T-cell (primary cell): ENCODE measurements around the gene CYB561D2. TPM values are rescaled to one million over a fixed set of nuclear protein-coding genes. Genes with fewer than 3 reads are reported as not detected.

Experiments used
- ATAC-seq, 4 experiments: fragments of 200-7000 bp in 3 of 4; fragments of 150-1000 bp in 1 of 4; cut with Tn5 transposase; replicated peaks in 1 of 4; 1 replicate in 3 of 4; 2 replicates in 1 of 4; pipeline ENCODE4 v1.10.0; 2021; ENCODE audit warnings: moderate library complexity in 3 of 4, mild to moderate bottlenecking in 2 of 4, moderate number of reproducible peaks in 1 of 4
- CTCF ChIA-PET, 2 donors: fragments of 300-600 bp; sonication (Branson Sonifier 250); formaldehyde crosslinking; loops; one replicate each; lab custom pipeline; 2022; ENCODE audit warnings: antibody characterized with exemption in 2 of 2; lab: Charles Lee
- POLR2A ChIA-PET, 2 donors: fragments of 300-600 bp; sonication (Branson Sonifier 250); formaldehyde crosslinking; loops; one replicate each; lab custom pipeline; 2022; ENCODE audit warnings: antibody characterized with exemption in 2 of 2; lab: Charles Lee
- DNase-seq, 35 experiments: peaks; one replicate each; pipeline versions ENCODE4 v3.0.0 to v3.0.0-alpha.2; 2013 to 2023
- H3K27ac ChIP-seq: one replicate; pipeline ENCODE4 v1.5.1; 2013; ENCODE audit warnings: low read length
- H3K27me3 ChIP-seq, 2 experiments: replicated peaks in 1 of 2; 1 replicate in 1 of 2; 2 replicates in 1 of 2; pipeline versions ENCODE4 v1.6.1 to v1.7.0; 2013; ENCODE audit warnings: low read length in 1 of 2, mixed read lengths in 1 of 2; ENCODE audit not compliant: control insufficient read depth in 2 of 2, insufficient read depth in 2 of 2; ENCODE audit errors: extremely low read depth in 1 of 2
- H3K36me3 ChIP-seq, 2 donors: 1 replicate in 1 of 2; 2 replicates in 1 of 2; pipeline versions ENCODE4 v1.6.1 to v1.7.0; 2013; ENCODE audit warnings: low read length in 1 of 2; ENCODE audit not compliant: control insufficient read depth in 2 of 2, insufficient read depth in 1 of 2; ENCODE audit errors: extremely low read depth in 1 of 2
- H3K4me1 ChIP-seq, 2 experiments: 1 replicate in 1 of 2; 2 replicates in 1 of 2; pipeline versions ENCODE4 v1.6.1 to v1.7.0; 2013; ENCODE audit warnings: low read length in 2 of 2, mixed read lengths in 1 of 2; ENCODE audit not compliant: insufficient read depth in 2 of 2, control insufficient read depth in 1 of 2; ENCODE audit errors: extremely low read depth in 1 of 2
- H3K4me3 ChIP-seq, 2 donors: 1 replicate in 1 of 2; 2 replicates in 1 of 2; pipeline versions ENCODE4 v1.5.1 to v1.7.0; 2013; ENCODE audit warnings: mild to moderate bottlenecking in 2 of 2, low read length in 1 of 2, moderate library complexity in 1 of 2; ENCODE audit not compliant: control insufficient read depth in 1 of 2; ENCODE audit errors: extremely low read depth in 1 of 2
- H3K9me3 ChIP-seq: 2 replicates; pipeline ENCODE4 v1.7.0; 2013
- H3K27ac Mint-ChIP-seq, 2 donors: one replicate each; pipeline ENCODE4 v1.8.0; 2020 to 2021; ENCODE audit warnings: mild to moderate bottlenecking in 2 of 2, mixed read lengths in 2 of 2
- H3K27me3 Mint-ChIP-seq, 2 donors: one replicate each; pipeline ENCODE4 v1.8.0; 2021 to 2022; ENCODE audit warnings: mixed read lengths in 2 of 2
- H3K36me3 Mint-ChIP-seq: one replicate; pipeline ENCODE4 v1.8.0; 2021; ENCODE audit warnings: mixed read lengths
- H3K4me1 Mint-ChIP-seq, 3 donors: one replicate each; pipeline ENCODE4 v1.8.0; 2020 to 2022; ENCODE audit warnings: mixed read lengths in 3 of 3, mild to moderate bottlenecking in 1 of 3
- H3K4me3 Mint-ChIP-seq, 3 donors: one replicate each; pipeline ENCODE4 v1.8.0; 2020 to 2022; ENCODE audit warnings: mild to moderate bottlenecking in 3 of 3, mixed read lengths in 3 of 3, moderate library complexity in 3 of 3
- H3K9me3 Mint-ChIP-seq, 3 donors: one replicate each; pipeline ENCODE4 v1.8.0; 2020 to 2022; ENCODE audit warnings: mixed read lengths in 3 of 3
- WGBS: methylation state at CpG from one replicate; pipeline ENCODE4 v1.1.5; 2013; ENCODE audit warnings: missing lambda C conversion rate; ENCODE audit not compliant: insufficient coverage; 5-methylcytosine and 5-hydroxymethylcytosine counted together
- total RNA-seq, 35 experiments: library from RNA in 6 of 35; stranded (reverse) in 6 of 35; fragments of 120-200 nt in 1 of 35; gene quantifications; one replicate each; pipeline versions ENCODE4 v1.2.1 to v1.2.4 and lab custom pipeline; 2013 to 2026

The CYB561D2 gene
- total RNA-seq, 5 donors from 2014 or later (not counting 1 experiment from before 2014, with no cell fraction given): 25.7 to 45.3 (median 32.7) TPM

GRCh38 chr3:50314342-50314741 is 36.3 kb upstream of the CYB561D2 start:
- ATAC-seq (no peak), DNase-seq (no peak)
- Mint-ChIP-seq H3K9me3 (no peaks in the 10 kb centered on the region), H3K36me3 (no peaks in the 10 kb centered on the region), H3K4me3 (no peak overlapping the region), H3K27me3 (no peaks in the 10 kb centered on the region), H3K4me1 (peaks cover 12 to 32% (median 24%) of the 10 kb centered on the region in 3 donors), H3K27ac (no peak overlapping the region)
- H3K36me3 ChIP-seq: no peaks in the 10 kb centered on the region
- ChIA-PET POLR2A (no interaction called here), CTCF (interaction anchor here in 1 of 2 donors (0.6 kb wide), 1 partner anchor 723 kb away, joined by 4 read pairs; no protein-coding TSS in a partner anchor)
- H3K27ac ChIP-seq: no peak overlapping the region
- peaks cover 0 to 38% of the 10 kb centered on the region in 2 experiments for H3K4me1 ChIP-seq
- WGBS: 93% methylated on average over 3 of the region's 3 CpGs
- no peak overlapping the region for H3K4me3 ChIP-seq
- H3K27me3 ChIP-seq: no peaks in the 10 kb centered on the region
- no peaks in the 10 kb centered on the region for H3K9me3 ChIP-seq

DNA sequence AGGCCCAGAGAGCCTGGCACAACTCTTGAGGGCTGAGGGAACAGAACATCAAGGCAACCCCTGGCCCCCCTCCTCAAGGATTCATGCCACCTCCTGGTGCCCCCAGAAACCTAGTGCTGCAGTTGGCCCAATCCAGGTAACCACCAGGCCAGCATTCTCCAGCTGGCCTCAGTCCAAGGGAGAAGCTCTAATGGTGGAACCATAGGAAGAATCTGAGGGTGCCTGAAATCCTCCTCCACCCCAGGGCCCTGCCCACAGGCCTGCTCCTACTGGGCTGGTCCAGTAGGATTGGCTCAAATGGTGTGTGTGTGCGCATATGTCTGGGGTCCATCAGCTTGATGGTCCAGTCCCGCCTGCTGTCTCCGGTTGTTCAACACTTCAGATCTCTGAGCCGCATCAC is 35.8 kb upstream of the CYB561D2 start:
- no peaks in the 10 kb centered on the region for H3K27me3 ChIP-seq
- Mint-ChIP-seq H3K4me1 (peaks cover 16 to 37% (median 28%) of the 10 kb centered on the region in 3 donors), H3K27ac (peak overlapping the region in 1 of 2 donors; percentile 76), H3K36me3 (no peaks in the 10 kb centered on the region), H3K27me3 (no peaks in the 10 kb centered on the region), H3K4me3 (no peak overlapping the region), H3K9me3 (no peaks in the 10 kb centered on the region)
- WGBS: 100% methylated on average over 3 of the region's 4 CpGs
- DNase-seq: no peak
- ChIA-PET POLR2A (interaction anchor here in 1 of 2 donors (0.6 kb wide), 1 partner anchor 535 kb away, joined by 3 read pairs; no protein-coding TSS in a partner anchor), CTCF (no interaction called here)
- no peaks in the 10 kb centered on the region for H3K9me3 ChIP-seq
- ATAC-seq: no peak
- H3K4me3 ChIP-seq: no peak overlapping the region
- H3K4me1 ChIP-seq: peaks cover 0 to 42% of the 10 kb centered on the region in 2 experiments
- H3K36me3 ChIP-seq: no peaks in the 10 kb centered on the region
- H3K27ac ChIP-seq: no peak overlapping the region

DNA sequence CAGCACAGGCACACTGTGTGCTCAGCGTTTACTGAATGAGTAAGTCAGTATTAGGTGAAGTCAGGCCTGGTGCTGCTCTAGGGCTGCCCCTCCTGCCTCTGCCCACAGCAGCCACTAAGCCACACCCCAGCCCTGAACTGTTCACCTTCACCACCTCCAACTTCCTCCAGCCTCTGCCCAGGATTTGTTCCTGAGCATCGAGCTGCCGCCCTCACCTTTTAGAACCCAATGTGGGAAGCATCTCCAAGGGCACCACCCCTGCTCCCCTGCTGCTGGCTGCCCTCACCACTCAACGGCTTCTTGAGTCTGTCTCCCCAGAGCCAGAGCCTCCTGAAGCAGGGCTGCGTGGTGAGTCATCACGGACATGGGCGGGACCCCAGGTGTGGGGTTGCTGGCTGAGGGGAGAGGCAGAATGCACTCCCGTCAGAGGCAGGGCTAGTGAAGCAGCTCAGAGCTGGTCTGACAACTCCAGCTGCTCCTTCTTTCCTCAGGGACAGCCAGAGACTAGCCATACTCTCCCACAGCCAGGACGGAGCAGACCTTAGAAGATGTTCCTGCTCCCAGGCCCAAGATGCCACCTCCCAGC is 33.9 kb upstream of the CYB561D2 start:
- ATAC-seq (peak; percentile 26 to 69 (median 62)), DNase-seq (peak in 33 of 35 experiments; percentile 25 to 77 (median 52))
- H3K9me3 Mint-ChIP-seq: no peaks in the 10 kb centered on the region
- Histone ChIP-seq H3K4me1 (peaks cover 5 to 57% of the 10 kb centered on the region in 2 experiments), H3K4me3 (peak overlapping the region in 1 of 2 donors; percentile 19), H3K9me3 (no peaks in the 10 kb centered on the region), H3K27ac (peak overlapping the region; percentile 63), H3K36me3 (no peaks in the 10 kb centered on the region), H3K27me3 (no peaks in the 10 kb centered on the region)
- no peaks in the 10 kb centered on the region for H3K27me3 Mint-ChIP-seq
- H3K36me3 Mint-ChIP-seq: no peaks in the 10 kb centered on the region
- WGBS: 33% methylated on average over 3 of the region's 9 CpGs
- peak overlapping the region; percentile 92 to 95 for H3K27ac Mint-ChIP-seq
- CTCF ChIA-PET: interaction anchor here in 1 of 2 donors (1.8 kb wide), 1 partner anchor 17 kb away, joined by 7 read pairs; the partner anchor contains the start of genes HYAL3 and NAA80
- H3K4me1 Mint-ChIP-seq: peaks cover 26 to 46% (median 37%) of the 10 kb centered on the region in 3 donors
- H3K4me3 Mint-ChIP-seq: peak overlapping the region; percentile 55 to 69 (median 61)
- POLR2A ChIA-PET: no interaction called here

DNA sequence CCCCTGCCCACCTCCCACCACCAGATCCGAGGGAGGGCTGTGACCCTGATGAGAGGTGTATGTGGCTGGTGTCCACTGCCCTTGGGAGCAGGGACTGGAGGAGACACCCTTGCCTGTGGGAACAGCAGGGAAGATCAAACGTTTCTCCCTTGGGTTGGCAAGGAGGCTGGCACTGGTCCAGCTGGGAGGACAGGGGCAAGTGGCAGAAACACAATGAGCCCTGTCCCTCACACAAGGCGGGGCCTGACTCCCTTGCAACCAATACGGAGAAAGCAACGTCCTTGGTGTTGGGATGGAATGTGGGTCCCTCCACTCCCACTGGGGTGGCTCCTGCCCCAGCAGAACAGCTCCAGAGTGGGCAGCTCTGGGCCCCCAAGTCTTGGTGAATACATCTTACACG is 33.4 kb upstream of the CYB561D2 start:
- Mint-ChIP-seq H3K27me3 (no peaks in the 10 kb centered on the region), H3K4me1 (peaks cover 26 to 46% (median 37%) of the 10 kb centered on the region in 3 donors)

GRCh38 chr3:50318163-50318562 is 32.5 kb upstream of the CYB561D2 start:
- H3K27me3 Mint-ChIP-seq: no peaks in the 10 kb centered on the region
- no peaks in the 10 kb centered on the region for H3K36me3 Mint-ChIP-seq
- peaks cover 6 to 68% of the 10 kb centered on the region in 2 experiments for H3K4me1 ChIP-seq
- H3K4me3 ChIP-seq: no peak overlapping the region
- H3K4me1 Mint-ChIP-seq: peaks cover 26 to 52% (median 37%) of the 10 kb centered on the region in 3 donors
- POLR2A ChIA-PET: interaction anchor here in 1 of 2 donors (0.6 kb wide), 1 partner anchor 11 kb away, joined by 3 read pairs; no protein-coding TSS in a partner anchor
- no peaks in the 10 kb centered on the region for H3K9me3 Mint-ChIP-seq
- CTCF ChIA-PET: interaction anchor here in 1 of 2 donors (0.7 to 1.8 kb wide), 2 partner anchors 19 kb away, joined by 3 to 7 read pairs; partner anchors contain the start of genes HYAL3 and NAA80
- DNase-seq (no peak), ATAC-seq (no peak)
- WGBS: 92% methylated on average over 10 of the region's 11 CpGs
- no peaks in the 10 kb centered on the region for H3K27me3 ChIP-seq
- no peaks in the 10 kb centered on the region for H3K36me3 ChIP-seq
- no peaks in the 10 kb centered on the region for H3K9me3 ChIP-seq
- no peak overlapping the region for H3K4me3 Mint-ChIP-seq
- no peak overlapping the region for H3K27ac ChIP-seq
- no peak overlapping the region for H3K27ac Mint-ChIP-seq

More for the DNA sequence above, 33.4 kb upstream of the CYB561D2 start:
- no peaks in the 10 kb centered on the region for H3K27me3 ChIP-seq
- Mint-ChIP-seq H3K36me3 (no peaks in the 10 kb centered on the region), H3K27ac (peak overlapping the region; percentile 92 to 95), H3K9me3 (no peaks in the 10 kb centered on the region), H3K4me3 (no peak overlapping the region)
- DNase-seq: no peak
- ChIA-PET CTCF (interaction anchor here in 1 of 2 donors (1.8 kb wide), 1 partner anchor 18 kb away, joined by 7 read pairs; the partner anchor contains the start of genes HYAL3 and NAA80), POLR2A (interaction anchor here in 1 of 2 donors (0.6 kb wide), 1 partner anchor 10 kb away, joined by 3 read pairs; no protein-coding TSS in a partner anchor)
- peaks cover 6 to 63% of the 10 kb centered on the region in 2 experiments for H3K4me1 ChIP-seq
- 79% methylated on average over 3 of the region's 6 CpGs for WGBS
- H3K27ac ChIP-seq: peak overlapping the region; percentile 63
- peak overlapping the region in 1 of 2 donors; percentile 19 for H3K4me3 ChIP-seq
- no peaks in the 10 kb centered on the region for H3K36me3 ChIP-seq
- H3K9me3 ChIP-seq: no peaks in the 10 kb centered on the region
- no peak for ATAC-seq

DNA sequence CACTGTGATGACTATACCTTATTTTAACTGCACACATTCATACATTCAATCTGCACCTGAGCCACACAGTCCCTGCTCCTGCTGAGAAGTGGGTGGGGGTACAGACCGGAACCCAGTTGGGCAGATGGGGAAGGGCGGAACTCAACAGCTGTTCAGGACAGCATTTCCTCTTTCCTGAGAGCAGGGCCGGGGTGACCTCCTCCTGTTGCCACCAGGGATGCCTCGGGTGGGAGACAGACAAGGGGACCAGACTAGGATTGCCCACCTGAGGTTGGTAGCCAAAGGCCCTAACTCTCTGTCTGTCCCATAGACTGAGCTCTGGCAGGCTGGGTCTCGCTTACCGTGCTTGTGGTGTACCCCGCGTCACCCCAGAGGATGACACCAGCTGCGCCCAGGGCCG is 32.0 kb upstream of the CYB561D2 start:
- Histone ChIP-seq H3K4me3 (no peak overlapping the region), H3K36me3 (no peaks in the 10 kb centered on the region), H3K27ac (no peak overlapping the region), H3K4me1 (peaks cover 6 to 68% of the 10 kb centered on the region in 2 experiments), H3K27me3 (no peaks in the 10 kb centered on the region), H3K9me3 (no peaks in the 10 kb centered on the region)
- ChIA-PET POLR2A (interaction anchor here in 1 of 2 donors (0.5 kb wide), 1 partner anchor 8 kb away, joined by 5 read pairs; no protein-coding TSS in a partner anchor), CTCF (interaction anchor here in 1 of 2 donors (0.7 kb wide), 1 partner anchor 18 kb away, joined by 3 read pairs; no protein-coding TSS in a partner anchor)
- peaks cover 26 to 52% (median 37%) of the 10 kb centered on the region in 3 donors for H3K4me1 Mint-ChIP-seq
- 78% methylated on average over 4 of the region's 10 CpGs for WGBS
- DNase-seq (no peak), ATAC-seq (no peak)
- H3K27ac Mint-ChIP-seq: peak overlapping the region in 1 of 2 donors; percentile 28
- H3K4me3 Mint-ChIP-seq: no peak overlapping the region
- no peaks in the 10 kb centered on the region for H3K36me3 Mint-ChIP-seq
- no peaks in the 10 kb centered on the region for H3K27me3 Mint-ChIP-seq
- H3K9me3 Mint-ChIP-seq: no peaks in the 10 kb centered on the region
